GM21737 (cell line): Measurements from ENCODE around the gene SQSTM1.

Experiments used
- ATAC-seq: cut with Tn5 transposase; IDR thresholded peaks from one replicate; pipeline ENCODE4 v1.9.1; 2021; ENCODE audit warnings: mild to moderate bottlenecking, moderate library complexity; ENCODE audit not compliant: unreplicated experiment

Gene SQSTM1

GRCh38 chr5:179887095-179887494, 66.4 kb downstream of the SQSTM1 start:
- no peak for ATAC-seq
